Activated naive CD8-positive, alpha-beta T cell treated with anti-CD3 and anti-CD28 coated beads, Interleukin-2, amount 10 ng/mL, durations not matched to agents 7 days and 5 days (primary cell): Measurements from ENCODE around the gene GALNT10. TPM values are rescaled to one million over a fixed set of nuclear protein-coding genes. Genes with fewer than 3 reads are reported as not detected.
A peak's percentile ranks its signal among the peaks of the same experiment; 100 is the strongest.

ENCODE experiments used
- ATAC-seq: fragments of 150-1000 bp; cut with Tn5 transposase; one replicate; pipeline ENCODE4 v1.10.0; 2021; ENCODE audit warnings: low read depth, moderate library complexity
- POLR2A ChIA-PET: fragments of 350-600 bp; sonication (Branson Sonifier 250); formaldehyde crosslinking; loops from one replicate; lab custom pipeline; 2021; ENCODE audit warnings: antibody characterized with exemption; lab: Charles Lee
- DNase-seq: peaks from one replicate; pipeline ENCODE4 v3.0.0; 2021
- H3K27ac Mint-ChIP-seq: one replicate; pipeline ENCODE4 v1.8.0; 2022; ENCODE audit warnings: mild to moderate bottlenecking, mixed read lengths
- H3K27me3 Mint-ChIP-seq: one replicate; pipeline ENCODE4 v1.8.0; 2022; ENCODE audit warnings: mild to moderate bottlenecking, moderate library complexity, mixed read lengths
- H3K36me3 Mint-ChIP-seq: one replicate; pipeline ENCODE4 v1.8.0; 2021; ENCODE audit warnings: mild to moderate bottlenecking, mixed read lengths
- H3K4me1 Mint-ChIP-seq: one replicate; pipeline ENCODE4 v1.8.0; 2021; ENCODE audit warnings: mixed read lengths
- H3K4me3 Mint-ChIP-seq: one replicate; pipeline ENCODE4 v1.8.0; 2022; ENCODE audit warnings: mild to moderate bottlenecking, moderate library complexity, mixed read lengths
- H3K9me3 Mint-ChIP-seq: one replicate; pipeline ENCODE4 v1.8.0; 2021; ENCODE audit warnings: mixed read lengths
- total RNA-seq, 2 experiments: library from RNA; stranded (reverse); gene quantifications; one replicate each; pipeline ENCODE4 v1.2.3, GENCODE V29; 2021

GALNT10 gene
- total RNA-seq, 2 experiments from 2014 or later = 34.6 to 36.0 TPM

GRCh38 chr5:154164249-154164581, 26.3 kb upstream of the GALNT10 start:
- H3K4me3 Mint-ChIP-seq = no peak overlapping the region
- no peak for DNase-seq
- POLR2A ChIA-PET = no interaction called here
- no peaks in the 10 kb centered on the region for H3K4me1 Mint-ChIP-seq
- H3K27me3 Mint-ChIP-seq = peaks cover 38% of the 10 kb centered on the region
- H3K9me3 Mint-ChIP-seq = no peaks in the 10 kb centered on the region
- no peak for ATAC-seq
- H3K36me3 Mint-ChIP-seq = no peaks in the 10 kb centered on the region
- no peak overlapping the region for H3K27ac Mint-ChIP-seq

- Mint-ChIP-seq H3K27ac (no peak overlapping the region), H3K27me3 (peaks cover 31% of the 10 kb centered on the region)
- no peak for DNase-seq
These were observed 24.6 kb upstream of the GALNT10 start for GRCh38 chr5:154165886-154166285.

GRCh38 chr5:154166901-154167791, 23.4 kb upstream of the GALNT10 start:
- no peak for DNase-seq

More at GRCh38 chr5:154165886-154166285, 24.6 kb upstream of the GALNT10 start:
- no peak for ATAC-seq
- H3K36me3 Mint-ChIP-seq = no peaks in the 10 kb centered on the region
- no peak overlapping the region for H3K4me3 Mint-ChIP-seq
- no peaks in the 10 kb centered on the region for H3K4me1 Mint-ChIP-seq
- no peaks in the 10 kb centered on the region for H3K9me3 Mint-ChIP-seq
- POLR2A ChIA-PET = interaction anchor here (1.0 kb wide), 1 partner anchor 93 kb away, joined by 3 read pairs; no protein-coding TSS in a partner anchor

GRCh38 chr5:154168395-154168794, 22.1 kb upstream of the GALNT10 start:
- peaks cover 6% of the 10 kb centered on the region for H3K4me1 Mint-ChIP-seq
- POLR2A ChIA-PET = no interaction called here
- H3K36me3 Mint-ChIP-seq = no peaks in the 10 kb centered on the region
- DNase-seq (no peak), ATAC-seq (no peak)
- no peak overlapping the region for H3K27ac Mint-ChIP-seq
- peaks cover 19% of the 10 kb centered on the region for H3K27me3 Mint-ChIP-seq
- no peak overlapping the region for H3K4me3 Mint-ChIP-seq
- H3K9me3 Mint-ChIP-seq = no peaks in the 10 kb centered on the region

More at GRCh38 chr5:154166901-154167791, 23.4 kb upstream of the GALNT10 start:
- Mint-ChIP-seq H3K27me3 (peaks cover 29% of the 10 kb centered on the region), H3K4me3 (no peak overlapping the region), H3K36me3 (no peaks in the 10 kb centered on the region), H3K9me3 (no peaks in the 10 kb centered on the region), H3K27ac (no peak overlapping the region), H3K4me1 (peaks cover 4% of the 10 kb centered on the region)
- POLR2A ChIA-PET = no interaction called here
- no peak for ATAC-seq

GRCh38 chr5:154172785-154173184, 17.7 kb upstream of the GALNT10 start:
- Mint-ChIP-seq H3K9me3 (no peaks in the 10 kb centered on the region), H3K4me3 (no peak overlapping the region), H3K4me1 (peaks cover 16% of the 10 kb centered on the region), H3K27ac (no peak overlapping the region), H3K27me3 (peaks cover 3% of the 10 kb centered on the region), H3K36me3 (no peaks in the 10 kb centered on the region)
- DNase-seq = no peak
- no peak for ATAC-seq
- POLR2A ChIA-PET = no interaction called here

GRCh38 chr5:154174091-154174490, 16.4 kb upstream of the GALNT10 start:
- POLR2A ChIA-PET = interaction anchor here (1.2 to 1.9 kb wide), 2 partner anchors 16 to 99 kb away, joined by 3 to 5 read pairs; partner anchors contain the start of gene GALNT10
- Mint-ChIP-seq H3K27ac (no peak overlapping the region), H3K9me3 (no peaks in the 10 kb centered on the region), H3K4me1 (peaks cover 16% of the 10 kb centered on the region), H3K36me3 (no peaks in the 10 kb centered on the region), H3K27me3 (peaks cover 13% of the 10 kb centered on the region), H3K4me3 (no peak overlapping the region)
- no peak for DNase-seq
- ATAC-seq = no peak

GRCh38 chr5:154176181-154176580, 14.4 kb upstream of the GALNT10 start:
- no peaks in the 10 kb centered on the region for H3K36me3 Mint-ChIP-seq
- peaks cover 26% of the 10 kb centered on the region for H3K4me1 Mint-ChIP-seq
- H3K27ac Mint-ChIP-seq = no peak overlapping the region
- DNase-seq (no peak), ATAC-seq (no peak)
- H3K9me3 Mint-ChIP-seq = no peaks in the 10 kb centered on the region
- POLR2A ChIA-PET = no interaction called here
- peaks cover 17% of the 10 kb centered on the region for H3K27me3 Mint-ChIP-seq
- no peak overlapping the region for H3K4me3 Mint-ChIP-seq

- Mint-ChIP-seq H3K36me3 (no peaks in the 10 kb centered on the region), H3K27me3 (peaks cover 21% of the 10 kb centered on the region), H3K27ac (no peak overlapping the region), H3K9me3 (no peaks in the 10 kb centered on the region), H3K4me3 (no peak overlapping the region), H3K4me1 (peaks cover 29% of the 10 kb centered on the region)
- ATAC-seq (no peak), DNase-seq (no peak)
- POLR2A ChIA-PET = interaction anchor here (2.7 kb wide), 1 partner anchor 12 kb away, joined by 16 read pairs; the partner anchor contains the start of gene GALNT10
These were observed 11.9 kb upstream of the GALNT10 start for GRCh38 chr5:154178661-154179060.

- peak; percentile 81 for ATAC-seq
- peaks cover 23% of the 10 kb centered on the region for H3K4me1 Mint-ChIP-seq
- H3K27ac Mint-ChIP-seq = no peak overlapping the region
- H3K27me3 Mint-ChIP-seq = peaks cover 21% of the 10 kb centered on the region
- no peak overlapping the region for H3K4me3 Mint-ChIP-seq
- POLR2A ChIA-PET = interaction anchor here (2.6 to 2.7 kb wide), 2 partner anchors 10 to 107 kb away, joined by 16 to 20 read pairs; partner anchors contain the start of gene GALNT10
- no peaks in the 10 kb centered on the region for H3K9me3 Mint-ChIP-seq
- DNase-seq = peak; percentile 40
- H3K36me3 Mint-ChIP-seq = no peaks in the 10 kb centered on the region
These were observed 10.5 kb upstream of the GALNT10 start for GRCh38 chr5:154179846-154180710.

- no peaks in the 10 kb centered on the region for H3K36me3 Mint-ChIP-seq
- no peak for ATAC-seq
- POLR2A ChIA-PET = interaction anchor here (2.6 to 2.7 kb wide), 2 partner anchors 9 to 108 kb away, joined by 16 to 20 read pairs; partner anchors contain the start of gene GALNT10
- no peak for DNase-seq
- no peak overlapping the region for H3K27ac Mint-ChIP-seq
- H3K4me3 Mint-ChIP-seq = no peak overlapping the region
- no peaks in the 10 kb centered on the region for H3K9me3 Mint-ChIP-seq
- H3K4me1 Mint-ChIP-seq = peaks cover 22% of the 10 kb centered on the region
- H3K27me3 Mint-ChIP-seq = peaks cover 21% of the 10 kb centered on the region
These were observed 9.4 kb upstream of the GALNT10 start for GRCh38 chr5:154181161-154181560.

- Mint-ChIP-seq H3K4me3 (peak overlapping the region; percentile 87), H3K4me1 (peaks cover 29% of the 10 kb centered on the region), H3K9me3 (no peaks in the 10 kb centered on the region), H3K27ac (peak overlapping the region; percentile 79), H3K36me3 (peaks cover 11% of the 10 kb centered on the region), H3K27me3 (peaks cover 6% of the 10 kb centered on the region)
- POLR2A ChIA-PET = interaction anchor here (1.0 to 3.5 kb wide), 14 partner anchors 9 to 257 kb away, joined by 3 to 47 read pairs (median 12); partner anchors contain the start of genes FAM114A2, MFAP3 and SAP30L
- ATAC-seq (no peak), DNase-seq (no peak)
These were observed 1.2 kb upstream of the GALNT10 start for GRCh38 chr5:154189256-154189818.

- Mint-ChIP-seq H3K27ac (peak overlapping the region; percentile 79), H3K27me3 (peaks cover 6% of the 10 kb centered on the region), H3K9me3 (no peaks in the 10 kb centered on the region), H3K36me3 (peaks cover 12% of the 10 kb centered on the region), H3K4me3 (peak overlapping the region; percentile 87), H3K4me1 (peaks cover 29% of the 10 kb centered on the region)
- POLR2A ChIA-PET = interaction anchor here (0.7 to 3.5 kb wide), 19 partner anchors 8 to 667 kb away, joined by 3 to 47 read pairs (median 8); partner anchors contain the start of genes FAM114A2, MFAP3 and SAP30L
- DNase-seq (peak; percentile 88), ATAC-seq (peak; percentile 77)
These were observed 526 bp upstream of the GALNT10 start for GRCh38 chr5:154189819-154190594.
